ENCODE data around the gene ENPP4.
"Not testable (repeated sequence)": the region's sequence is repeated elsewhere in the genome, so short reads cannot be mapped to it uniquely, and the experiment has no call there.

- not testable (repeated sequence) for TF ChIP-seq POLR2AphosphoS5 (IDR thresholded peaks at IDR 0.05; ENCODE audit: low read depth, low read length); YY1 (IDR thresholded peaks at IDR 0.05; ENCODE audit: low read depth)
Measured at GRCh38 chr6:46085688-46086087, 44.1 kb upstream of the ENPP4 start.
